ENCODE data around the gene FAM13C. TPM values are rescaled to one million over a fixed set of nuclear protein-coding genes. Genes with fewer than 3 reads are reported as not detected.

The FAM13C gene
- total RNA-seq, 3 donors from 2014 or later: 6.9 to 17.8 (median 13.9) TPM

- Histone ChIP-seq H3K4me3 (no peak overlapping the region), H3K27ac (no peak overlapping the region), H3K9me3 (no peaks in the 10 kb centered on the region), H3K27me3 (no peaks in the 10 kb centered on the region), H3K4me1 (no peaks in the 10 kb centered on the region), H3K36me3 (no peaks in the 10 kb centered on the region)
- DNase-seq (ENCODE audit: low spot score in 2 of 2): no peak
- intact Hi-C loops (cut with DNase I; ENCODE audit: low total_unique reads): loop anchor here (5.0 kb wide), 1 partner anchor 172 kb away; no protein-coding TSS in a partner anchor
- TF ChIP-seq POLR2AphosphoS5 (IDR thresholded peaks at IDR 0.05) (no peak), POLR2A (IDR thresholded peaks at IDR 0.05) (no peak), CTCF (IDR thresholded peaks at IDR 0.05) (no peak)
Measured at GRCh38 chr10:59214160-59214559, 148.2 kb downstream of the FAM13C start.

GRCh38 chr10:59212301-59212798, 150.0 kb downstream of the FAM13C start:
- intact Hi-C loops (cut with DNase I; ENCODE audit: low total_unique reads): loop anchor here (5.0 kb wide), 1 partner anchor 170 kb away; no protein-coding TSS in a partner anchor
- no peaks in the 10 kb centered on the region for H3K4me1 ChIP-seq
- H3K4me3 ChIP-seq: no peak overlapping the region
- H3K36me3 ChIP-seq: no peaks in the 10 kb centered on the region
- H3K9me3 ChIP-seq: no peaks in the 10 kb centered on the region
- H3K27me3 ChIP-seq: no peaks in the 10 kb centered on the region
- TF ChIP-seq POLR2AphosphoS5 (IDR thresholded peaks at IDR 0.05) (no peak), POLR2A (IDR thresholded peaks at IDR 0.05) (no peak), CTCF (IDR thresholded peaks at IDR 0.05) (no peak)
- DNase-seq (ENCODE audit: low spot score in 2 of 2): no peak
- H3K27ac ChIP-seq: no peak overlapping the region

- no peaks in the 10 kb centered on the region for H3K4me1 ChIP-seq
Measured at GRCh38 chr10:59206204-59206720, 156.1 kb downstream of the FAM13C start.

More at GRCh38 chr10:59206204-59206720, 156.1 kb downstream of the FAM13C start:
- no peak for DNase-seq (ENCODE audit: low spot score in 2 of 2)
- Histone ChIP-seq H3K27me3 (no peaks in the 10 kb centered on the region), H3K4me3 (no peak overlapping the region), H3K36me3 (no peaks in the 10 kb centered on the region), H3K9me3 (no peaks in the 10 kb centered on the region), H3K27ac (no peak overlapping the region)
- TF ChIP-seq POLR2A (IDR thresholded peaks at IDR 0.05) (no peak), CTCF (IDR thresholded peaks at IDR 0.05) (no peak), POLR2AphosphoS5 (IDR thresholded peaks at IDR 0.05) (no peak)
- intact Hi-C loops (cut with DNase I; ENCODE audit: low total_unique reads): no loop called here

Other genes with a start within 250 kb of the FAM13C start
- gene PHYHIPL, start 185.9 kb downstream of the FAM13C start, total RNA-seq: under 1 TPM; under 0.01 to 0.44 (median under 0.01) TPM